K562 (cell line): ENCODE data around the gene DGCR2.

ENCODE experiments used
- ARNT ChIP-seq, 2 experiments: fragments of 450-650 bp; IDR thresholded peaks; 2 replicates each; pipeline ENCODE4 v1.6.1; 2016; ENCODE audit warnings: mild to moderate bottlenecking in 1 of 2
- CTCF ChIP-seq, 3 experiments: IDR thresholded peaks in 2 of 3; conservative IDR thresholded peaks in 1 of 3; 2 replicates each; pipeline ENCODE4 v1.5.1; 2011 to 2012; ENCODE audit warnings: low read length in 3 of 3, mild to moderate bottlenecking in 3 of 3, control low read depth in 2 of 3, improper control_type of control experiment in 1 of 3, inconsistent platforms in 1 of 3, low read depth in 1 of 3, mixed read lengths in 1 of 3, moderate library complexity in 1 of 3; ENCODE audit not compliant: insufficient read depth in 2 of 3
- EZH2 ChIP-seq: IDR thresholded peaks from 2 replicates; pipeline ENCODE4 v1.6.1; 2012; ENCODE audit warnings: low read depth, mild to moderate bottlenecking, inconsistent platforms, low read length, borderline replicate concordance
- FOXO4 ChIP-seq: fragments of 450-650 bp; formaldehyde crosslinking; IDR thresholded peaks from 2 replicates; pipeline ENCODE4 v1.4.0; 2020; ENCODE audit warnings: mild to moderate bottlenecking, moderate library complexity
- JUNB ChIP-seq: fragments of 450-650 bp; formaldehyde crosslinking; conservative IDR thresholded peaks from 2 replicates; pipeline ENCODE4 v1.4.0; 2020; ENCODE audit warnings: mild to moderate bottlenecking
- JUND ChIP-seq, 2 experiments: IDR thresholded peaks; 2 replicates in 1 of 2; 3 replicates in 1 of 2; pipeline ENCODE4 v1.6.1; 2011; ENCODE audit warnings: borderline replicate concordance in 2 of 2, low read depth in 2 of 2, low read length in 2 of 2, improper control_type of control experiment in 1 of 2, missing biosample characterization in 1 of 2, missing genetic modification characterization in 1 of 2, missing genetic modification reagents in 1 of 2
- NFYB ChIP-seq: IDR thresholded peaks from 2 replicates; pipeline ENCODE4 v1.6.1; 2011; ENCODE audit warnings: mild to moderate bottlenecking, moderate library complexity; ENCODE audit not compliant: insufficient read length; ENCODE audit errors: extremely low read depth
- SRSF3 ChIP-seq: fragments of 200-400 bp; formaldehyde crosslinking; IDR thresholded peaks from 2 replicates; pipeline ENCODE4 v1.6.1; 2016; ENCODE audit warnings: mild to moderate bottlenecking, low read length, moderate library complexity; ENCODE audit not compliant: insufficient read depth
- ZNF146 ChIP-seq: IDR thresholded peaks from one replicate; pipeline ENCODE4 v1.6.1; 2018; ENCODE audit warnings: missing compliant biosample characterization; ENCODE audit not compliant: unreplicated experiment

GRCh38 chr22:19047993-19048392 is 74.2 kb downstream of the DGCR2 start:
- TF ChIP-seq NFYB, result no peak
- TF ChIP-seq CTCF (IDR thresholded peaks at IDR 0.05 in 2 of 3, conservative IDR thresholded peaks at IDR 0.05 in 1 of 3; ENCODE audit: insufficient read depth in 2 of 3, low read depth in 1 of 3, low read length in 3 of 3), result no peak
- TF ChIP-seq FOXO4 (CRISPR knock-in tag), result no peak
- no peak for TF ChIP-seq SRSF3
- no peak for TF ChIP-seq ARNT (IDR thresholded peaks at IDR 0.05)
- no peak for TF ChIP-seq JUNB (CRISPR knock-in tag)
- TF ChIP-seq JUND (IDR thresholded peaks at IDR 0.05; ENCODE audit: borderline replicate concordance, low read depth, low read length), result no peak
- no peak for TF ChIP-seq JUND (tag; IDR thresholded peaks at IDR 0.05; ENCODE audit: borderline replicate concordance, low read depth, low read length)
- no peak for TF ChIP-seq ZNF146 (CRISPR knock-in tag)
- no peak for TF ChIP-seq EZH2
